Endothelial cell of umbilical vein (primary cell): Measurements from ENCODE around the gene DNAJC30. TPM values are rescaled to one million over a fixed set of nuclear protein-coding genes. Genes with fewer than 3 reads are reported as not detected.

ENCODE experiments used
- BruUV-seq: library from RNA; stranded (reverse); fragments of 400-500 nt; replicated peaks from 2 replicates; lab custom pipeline; 2021; lab: Mats Ljungman, UMichigan
- CTCF ChIA-PET: fragments of 300-600, 350-600 bp; sonication (Branson Sonifier 250); formaldehyde crosslinking; loops from one replicate; lab custom pipeline; 2021; ENCODE audit warnings: antibody characterized with exemption, inconsistent platforms; lab: Charles Lee
- POLR2A ChIA-PET: fragments of 300-600, 350-600 bp; sonication (Branson Sonifier 250); formaldehyde crosslinking; loops from one replicate; lab custom pipeline; 2021; ENCODE audit warnings: antibody characterized with exemption, inconsistent platforms; lab: Charles Lee
- DNase-seq: peaks from one replicate; pipeline ENCODE4 v3.0.0-alpha.2; 2011; ENCODE audit warnings: low read depth, low spot score
- FAIRE-seq: peaks from 2 replicates; lab custom pipeline; 2011; peaks lifted over from hg19 to GRCh38; lab: Jason Lieb, UNC
- H2AFZ ChIP-seq: 2 replicates; pipeline ENCODE4 v1.6.0; 2012; ENCODE audit warnings: low read depth, low read length, control low read depth, inconsistent platforms
- H3K27ac ChIP-seq: 2 replicates; pipeline ENCODE4 v1.5.1; 2011; ENCODE audit warnings: low read depth, mild to moderate bottlenecking, control low read depth, low read length, moderate library complexity; ENCODE audit not compliant: insufficient read depth
- H3K27me3 ChIP-seq, 2 experiments: 2 replicates each; pipeline versions ENCODE4 v1.6.0 to v1.6.1; 2011; ENCODE audit warnings: low read length in 2 of 2, mixed read lengths in 1 of 2; ENCODE audit not compliant: control insufficient read depth in 2 of 2, insufficient read depth in 2 of 2
- H3K36me3 ChIP-seq, 2 experiments: 2 replicates in 1 of 2; 3 replicates in 1 of 2; pipeline ENCODE4 v1.5.1; 2011; ENCODE audit warnings: low read length in 2 of 2, mild to moderate bottlenecking in 1 of 2, moderate library complexity in 1 of 2; ENCODE audit not compliant: control insufficient read depth in 2 of 2, insufficient read depth in 2 of 2; ENCODE audit errors: extremely low read depth in 1 of 2
- H3K4me1 ChIP-seq: 3 replicates; pipeline ENCODE4 v1.5.1; 2011; ENCODE audit warnings: mild to moderate bottlenecking, low read length; ENCODE audit not compliant: control insufficient read depth, insufficient read depth; ENCODE audit errors: extremely low read depth
- H3K4me2 ChIP-seq: 2 replicates; pipeline ENCODE4 v1.6.1; 2011; ENCODE audit warnings: low read length, control low read depth, mixed read lengths; ENCODE audit not compliant: insufficient read depth
- H3K4me3 ChIP-seq, 3 experiments: fragments of 200-600 bp in 1 of 3; sonication (generic), shearing (Covaris generic) in 1 of 3; replicated peaks in 1 of 3; 2 replicates each; pipeline ENCODE4 v1.5.1; 2011 to 2016; ENCODE audit warnings: control low read depth in 3 of 3, low read length in 3 of 3, mild to moderate bottlenecking in 2 of 3, inconsistent platforms in 1 of 3, low read depth in 1 of 3, moderate library complexity in 1 of 3; ENCODE audit not compliant: insufficient read depth in 1 of 3
- H3K79me2 ChIP-seq: 2 replicates; pipeline ENCODE4 v1.6.0; 2012; ENCODE audit warnings: low read length, inconsistent platforms; ENCODE audit not compliant: control insufficient read depth, insufficient read depth
- H3K9ac ChIP-seq: replicated peaks from 2 replicates; pipeline ENCODE3; 2011; ENCODE audit warnings: low read length, control low read depth; ENCODE audit not compliant: insufficient read depth; ENCODE audit errors: extremely low read depth
- H3K9me1 ChIP-seq: replicated peaks from 3 replicates; pipeline ENCODE4 v1.6.0; 2011; ENCODE audit warnings: mild to moderate bottlenecking, low read length; ENCODE audit not compliant: control insufficient read depth, insufficient read depth; ENCODE audit errors: extremely low read depth
- H3K9me3 ChIP-seq: replicated peaks from 2 replicates; pipeline ENCODE4 v1.5.1; 2012; ENCODE audit warnings: low read length, inconsistent platforms; ENCODE audit not compliant: control insufficient read depth, insufficient read depth
- H4K20me1 ChIP-seq: replicated peaks from 2 replicates; pipeline ENCODE3; 2011; ENCODE audit warnings: mild to moderate bottlenecking, low read length; ENCODE audit not compliant: control insufficient read depth, insufficient read depth; ENCODE audit errors: extremely low read depth
- EZH2 ChIP-seq: IDR thresholded peaks from 2 replicates; pipeline ENCODE4 v1.6.1; 2012; ENCODE audit warnings: borderline replicate concordance, low read depth, mild to moderate bottlenecking, moderate library complexity, low read length, inconsistent platforms; ENCODE audit not compliant: severe bottlenecking
- FOS ChIP-seq: IDR thresholded peaks from 2 replicates; pipeline ENCODE4 v1.6.1; 2011; ENCODE audit warnings: mild to moderate bottlenecking, low read length, moderate library complexity, borderline replicate concordance; ENCODE audit not compliant: insufficient read depth
- GATA2 ChIP-seq: IDR thresholded peaks from 2 replicates; pipeline ENCODE4 v1.7.0; 2011; ENCODE audit warnings: low read depth, mild to moderate bottlenecking, moderate library complexity, mixed read lengths, low read length; ENCODE audit not compliant: insufficient read length, insufficient read depth
- JUN ChIP-seq: IDR thresholded peaks from 2 replicates; pipeline ENCODE4 v1.6.1; 2011; ENCODE audit warnings: borderline replicate concordance, low read depth; ENCODE audit not compliant: insufficient read length, insufficient read depth
- MYC ChIP-seq: IDR thresholded peaks from one replicate; pipeline ENCODE4 v1.6.1; 2011; ENCODE audit warnings: mild to moderate bottlenecking, low read depth, low read length
- POLR2A ChIP-seq: IDR thresholded peaks from 2 replicates; pipeline ENCODE4 v1.6.1; 2012; ENCODE audit warnings: low read depth, mild to moderate bottlenecking, control low read depth, low read length
- POLR2AphosphoS5 ChIP-seq: IDR thresholded peaks from 2 replicates; pipeline ENCODE4 v1.6.1; 2012; ENCODE audit warnings: low read depth, mild to moderate bottlenecking, control low read depth, low read length, moderate library complexity; ENCODE audit not compliant: insufficient read depth
- dilution Hi-C: fragments of 300-500 bp; cut with MboI; formaldehyde crosslinking; loops from one replicate; pipeline ENCODE4 v1.15.0; 2019; ENCODE audit warnings: low sequenced_read_pairs; ENCODE audit not compliant: extremely low pct_ligation_motif_present
- intact Hi-C: fragments of 100-400 bp; cut with micrococcal nuclease; formaldehyde crosslinking; loops from one replicate; pipeline ENCODE4 v1.10.0; 2022
- polyA plus RNA-seq, 4 experiments: library from polyadenylated mRNA; depleted of rRNA in 3 of 4; stranded (reverse) in 3 of 4; unstranded in 1 of 4; fragments of >200 nt; gene quantifications; 2 replicates each; pipeline versions ENCODE4 v1.2.1 to v1.2.3, GENCODE V29; 2011 to 2012; ENCODE audit warnings: missing spikeins in 1 of 4
- total RNA-seq: library from RNA; stranded (reverse); gene quantifications from 2 replicates; pipeline ENCODE4 v1.2.3, GENCODE V29; 2021
- TF ChIP-seq, protein P1 (sequence below), 2 donors: IDR thresholded peaks; 1 replicate in 1 of 2; 2 replicates in 1 of 2; pipeline ENCODE4 v1.5.1; 2011; ENCODE audit warnings: low read length in 2 of 2, mild to moderate bottlenecking in 2 of 2, moderate library complexity in 2 of 2, control low read depth in 1 of 2, inconsistent platforms in 1 of 2, low read depth in 1 of 2; ENCODE audit not compliant: insufficient read depth in 1 of 2; ENCODE audit errors: extremely low read depth in 1 of 2
- TF ChIP-seq, protein P2 (sequence below): IDR thresholded peaks from 2 replicates; pipeline ENCODE4 v1.6.1; 2011; ENCODE audit not compliant: insufficient read depth, insufficient read length

The DNAJC30 gene
- total and polyA plus RNA-seq, 2 donors (not counting 3 experiments of a cell fraction or from before 2014, with no cell fraction given) = 10.6 to 11.9 TPM

DNA sequence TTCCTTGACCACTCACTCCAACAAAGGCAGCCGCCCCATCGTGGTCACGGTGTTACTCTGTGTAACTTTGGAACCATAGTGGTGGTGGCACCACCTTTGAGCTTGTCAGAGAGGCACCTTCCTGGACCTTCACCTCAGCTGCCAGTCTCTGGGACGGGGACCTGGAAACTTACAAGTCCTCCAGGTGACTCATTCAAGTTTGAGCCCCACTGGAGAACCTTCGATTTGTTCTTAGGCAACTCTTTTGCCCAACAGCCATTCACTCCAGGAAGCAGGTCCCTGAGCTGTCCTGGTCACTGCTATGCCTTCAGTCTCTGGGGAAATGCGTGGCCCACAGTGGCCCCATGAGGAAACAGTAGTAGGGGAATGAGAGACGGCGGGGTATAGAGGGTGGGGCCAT lies 19.0 kb upstream of the DNAJC30 start:
- ChIA-PET POLR2A (interaction anchor here (0.7 kb wide), 1 partner anchor 145 kb away, joined by 5 read pairs; no protein-coding TSS in a partner anchor), CTCF (interaction anchor here (1.2 to 3.2 kb wide), 6 partner anchors 10 to 95 kb away, joined by 5 to 26 read pairs (median 10); no protein-coding TSS in a partner anchor)
- Histone ChIP-seq H4K20me1 (no peaks in the 10 kb centered on the region), H3K4me3 (no peak overlapping the region), H3K9ac (no peak overlapping the region), H3K79me2 (no peaks in the 10 kb centered on the region), H3K4me1 (peaks cover 6% of the 10 kb centered on the region), H2AFZ (no peak overlapping the region), H3K27ac (no peak overlapping the region), H3K4me2 (no peak overlapping the region), H3K27me3 (no peaks in the 10 kb centered on the region), H3K36me3 (peaks cover 7 to 25% of the 10 kb centered on the region in 2 experiments), H3K9me3 (no peaks in the 10 kb centered on the region), H3K9me1 (no peaks in the 10 kb centered on the region)
- DNase-seq = no peak
- BruUV-seq = no TSS peak
- intact Hi-C loops = no loop called here
- FAIRE-seq = no peak
- dilution Hi-C loops = no loop called here
- TF ChIP-seq MYC (no peak), POLR2A (no peak), POLR2AphosphoS5 (no peak), EZH2 (no peak), JUN (no peak), FOS (no peak), GATA2 (no peak)
- TF ChIP-seq, protein P1, sequence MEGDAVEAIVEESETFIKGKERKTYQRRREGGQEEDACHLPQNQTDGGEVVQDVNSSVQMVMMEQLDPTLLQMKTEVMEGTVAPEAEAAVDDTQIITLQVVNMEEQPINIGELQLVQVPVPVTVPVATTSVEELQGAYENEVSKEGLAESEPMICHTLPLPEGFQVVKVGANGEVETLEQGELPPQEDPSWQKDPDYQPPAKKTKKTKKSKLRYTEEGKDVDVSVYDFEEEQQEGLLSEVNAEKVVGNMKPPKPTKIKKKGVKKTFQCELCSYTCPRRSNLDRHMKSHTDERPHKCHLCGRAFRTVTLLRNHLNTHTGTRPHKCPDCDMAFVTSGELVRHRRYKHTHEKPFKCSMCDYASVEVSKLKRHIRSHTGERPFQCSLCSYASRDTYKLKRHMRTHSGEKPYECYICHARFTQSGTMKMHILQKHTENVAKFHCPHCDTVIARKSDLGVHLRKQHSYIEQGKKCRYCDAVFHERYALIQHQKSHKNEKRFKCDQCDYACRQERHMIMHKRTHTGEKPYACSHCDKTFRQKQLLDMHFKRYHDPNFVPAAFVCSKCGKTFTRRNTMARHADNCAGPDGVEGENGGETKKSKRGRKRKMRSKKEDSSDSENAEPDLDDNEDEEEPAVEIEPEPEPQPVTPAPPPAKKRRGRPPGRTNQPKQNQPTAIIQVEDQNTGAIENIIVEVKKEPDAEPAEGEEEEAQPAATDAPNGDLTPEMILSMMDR (IDR thresholded peaks at IDR 0.05; ENCODE audit: extremely low read depth in 1 of 2, insufficient read depth in 1 of 2, low read depth in 1 of 2, low read length in 2 of 2) = no peak
- TF ChIP-seq, protein P2, sequence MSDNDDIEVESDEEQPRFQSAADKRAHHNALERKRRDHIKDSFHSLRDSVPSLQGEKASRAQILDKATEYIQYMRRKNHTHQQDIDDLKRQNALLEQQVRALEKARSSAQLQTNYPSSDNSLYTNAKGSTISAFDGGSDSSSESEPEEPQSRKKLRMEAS = no peak
